DND-41 (cell line): Measurements from ENCODE around the gene KLHL2.
"Not testable (repeated sequence)": the region's sequence is repeated elsewhere in the genome, so short reads cannot be mapped to it uniquely, and the experiment has no call there.

Experiments used
- ATAC-seq: fragments of 200-7000 bp; cut with Tn5 transposase; 3 replicates; pipeline ENCODE4 v1.9.1; 2021; ENCODE audit warnings: low read depth; ENCODE audit not compliant: insufficient read depth
- DNase-seq: peaks from one replicate; pipeline ENCODE4 v3.0.0-alpha.2; 2020
- H2AFZ ChIP-seq: 2 replicates; pipeline ENCODE4 v1.6.0; 2012; ENCODE audit warnings: low read depth, low read length
- H3K27ac ChIP-seq: 2 replicates; pipeline ENCODE4 v1.5.1; 2012; ENCODE audit warnings: low read length, inconsistent platforms
- H3K27me3 ChIP-seq: fragments of 200-600 bp; sonication (generic); 2 replicates; pipeline ENCODE4 v1.6.0; 2012; ENCODE audit warnings: low read length, mild to moderate bottlenecking, inconsistent platforms; ENCODE audit not compliant: insufficient read depth, poor library complexity
- H3K36me3 ChIP-seq: 2 replicates; pipeline ENCODE4 v1.5.1; 2012; ENCODE audit warnings: low read length, inconsistent platforms; ENCODE audit not compliant: insufficient read depth
- H3K4me1 ChIP-seq: 2 replicates; pipeline ENCODE4 v1.5.1; 2012; ENCODE audit warnings: mild to moderate bottlenecking, low read length; ENCODE audit not compliant: insufficient read depth
- H3K4me2 ChIP-seq: 2 replicates; pipeline ENCODE4 v1.6.0; 2012; ENCODE audit warnings: mild to moderate bottlenecking, moderate library complexity, low read length, inconsistent platforms; ENCODE audit not compliant: insufficient read depth
- H3K4me3 ChIP-seq, 2 experiments: fragments of 200-600 bp in 1 of 2; shearing (Covaris generic) in 1 of 2; 2 replicates each; pipeline ENCODE4 v1.5.1; 2012 to 2016; ENCODE audit warnings: inconsistent platforms in 2 of 2, low read length in 2 of 2, mild to moderate bottlenecking in 2 of 2, low read depth in 1 of 2, moderate library complexity in 1 of 2
- H3K79me2 ChIP-seq: 2 replicates; pipeline ENCODE4 v1.6.0; 2012; ENCODE audit warnings: low read length, inconsistent platforms; ENCODE audit not compliant: insufficient read depth
- H3K9ac ChIP-seq: 2 replicates; pipeline ENCODE4 v1.6.0; 2012; ENCODE audit warnings: low read depth, mild to moderate bottlenecking, inconsistent platforms, low read length, moderate library complexity
- H3K9me3 ChIP-seq: 2 replicates; pipeline ENCODE4 v1.5.1; 2012; ENCODE audit warnings: low read length, moderate library complexity, mild to moderate bottlenecking, inconsistent platforms; ENCODE audit not compliant: insufficient read depth, severe bottlenecking
- H4K20me1 ChIP-seq: 2 replicates; pipeline ENCODE4 v1.6.0; 2012; ENCODE audit warnings: low read length; ENCODE audit not compliant: insufficient read depth
- EZH2 ChIP-seq: IDR thresholded peaks from 3 replicates; pipeline ENCODE4 v1.6.1; 2012; ENCODE audit warnings: borderline replicate concordance, low read depth, mild to moderate bottlenecking, moderate library complexity, low read length, inconsistent platforms; ENCODE audit not compliant: severe bottlenecking
- TF ChIP-seq, protein P1 (sequence below): IDR thresholded peaks from 2 replicates; pipeline ENCODE4 v1.5.1; 2012; ENCODE audit warnings: borderline replicate concordance, low read length, moderate library complexity, mild to moderate bottlenecking; ENCODE audit not compliant: poor library complexity, severe bottlenecking; ENCODE audit errors: extremely low read depth

KLHL2 gene

DNA sequence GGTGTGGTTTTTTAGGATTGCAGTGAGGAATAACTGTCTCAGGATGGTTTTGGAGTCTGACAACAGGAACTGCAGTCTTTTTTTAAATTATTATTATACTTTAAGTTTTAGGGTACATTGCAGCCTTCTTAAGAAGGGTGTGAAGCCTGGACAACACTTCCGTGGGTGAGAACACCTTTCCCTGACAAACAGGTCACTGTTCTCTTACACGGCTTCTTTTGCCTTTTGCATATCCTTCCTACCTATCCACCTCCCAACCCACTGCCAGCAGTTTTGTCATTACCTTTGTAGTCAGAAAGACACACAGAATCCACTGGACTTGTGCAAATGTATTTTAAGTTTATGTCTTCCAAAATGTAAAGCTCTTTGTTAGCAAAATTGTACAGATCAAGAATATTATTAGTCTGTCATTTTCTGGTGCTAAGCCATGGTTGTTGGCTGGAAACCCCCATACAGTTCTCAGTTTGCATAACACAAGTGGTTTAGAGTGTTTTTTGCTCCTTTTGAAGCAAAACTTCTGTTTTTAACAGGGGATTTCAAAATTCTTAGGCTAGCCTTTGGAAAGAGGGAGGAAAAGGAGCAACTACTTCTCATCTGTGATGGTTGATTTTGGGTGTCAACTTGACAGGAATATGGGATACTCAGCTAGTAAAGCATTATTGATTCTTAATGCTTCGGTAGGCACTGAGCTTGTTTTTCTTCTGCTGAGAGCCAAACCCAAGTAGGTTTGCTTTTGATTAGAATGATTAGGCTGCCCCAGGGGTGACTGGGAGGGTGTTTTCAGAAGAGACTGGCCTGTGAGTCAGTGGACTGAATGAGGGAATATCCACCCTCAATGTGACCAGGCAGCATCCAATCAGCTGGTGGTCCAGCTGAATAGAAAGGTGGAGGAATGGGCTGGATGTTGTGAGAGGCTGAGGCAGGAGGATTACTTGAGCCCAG, 29.4 kb upstream of the KLHL2 start:
- Histone ChIP-seq H3K4me3 (no peak overlapping the region), H3K79me2 (no peaks in the 10 kb centered on the region), H2AFZ (no peak overlapping the region), H3K36me3 (no peaks in the 10 kb centered on the region), H3K9ac (no peak overlapping the region), H3K27me3 (no peaks in the 10 kb centered on the region), H3K4me2 (no peak overlapping the region), H3K9me3 (no peaks in the 10 kb centered on the region), H4K20me1 (no peaks in the 10 kb centered on the region), H3K27ac (no peak overlapping the region), H3K4me1 (no peaks in the 10 kb centered on the region)
- TF ChIP-seq, protein P1, sequence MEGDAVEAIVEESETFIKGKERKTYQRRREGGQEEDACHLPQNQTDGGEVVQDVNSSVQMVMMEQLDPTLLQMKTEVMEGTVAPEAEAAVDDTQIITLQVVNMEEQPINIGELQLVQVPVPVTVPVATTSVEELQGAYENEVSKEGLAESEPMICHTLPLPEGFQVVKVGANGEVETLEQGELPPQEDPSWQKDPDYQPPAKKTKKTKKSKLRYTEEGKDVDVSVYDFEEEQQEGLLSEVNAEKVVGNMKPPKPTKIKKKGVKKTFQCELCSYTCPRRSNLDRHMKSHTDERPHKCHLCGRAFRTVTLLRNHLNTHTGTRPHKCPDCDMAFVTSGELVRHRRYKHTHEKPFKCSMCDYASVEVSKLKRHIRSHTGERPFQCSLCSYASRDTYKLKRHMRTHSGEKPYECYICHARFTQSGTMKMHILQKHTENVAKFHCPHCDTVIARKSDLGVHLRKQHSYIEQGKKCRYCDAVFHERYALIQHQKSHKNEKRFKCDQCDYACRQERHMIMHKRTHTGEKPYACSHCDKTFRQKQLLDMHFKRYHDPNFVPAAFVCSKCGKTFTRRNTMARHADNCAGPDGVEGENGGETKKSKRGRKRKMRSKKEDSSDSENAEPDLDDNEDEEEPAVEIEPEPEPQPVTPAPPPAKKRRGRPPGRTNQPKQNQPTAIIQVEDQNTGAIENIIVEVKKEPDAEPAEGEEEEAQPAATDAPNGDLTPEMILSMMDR = no peak
- no peak for TF ChIP-seq EZH2
- no peak for ATAC-seq
- DNase-seq = no peak

DNA sequence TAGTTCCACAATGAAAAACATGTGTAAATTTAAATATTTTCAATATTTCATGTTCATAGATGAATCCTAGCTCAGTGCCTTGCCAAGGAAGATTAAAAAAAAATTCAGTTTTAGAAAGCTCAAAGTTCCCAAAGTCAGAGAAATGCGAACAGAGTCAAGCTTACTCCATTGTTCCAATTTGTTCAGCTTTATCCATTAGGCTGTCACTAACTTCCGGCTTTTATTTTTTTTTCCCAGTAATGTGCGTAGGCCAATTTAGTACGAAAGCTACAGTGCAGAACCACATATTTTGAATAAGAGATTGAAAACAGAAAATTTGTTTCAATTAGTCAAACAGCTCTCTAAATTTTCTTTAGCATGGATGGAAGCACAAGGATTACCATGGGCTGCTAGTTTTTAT, 23.1 kb upstream of the KLHL2 start:
- ATAC-seq = no peak
- no peak overlapping the region for H3K9ac ChIP-seq
- no peak for DNase-seq

GRCh38 chr4:165184998-165185397, 22.4 kb upstream of the KLHL2 start:
- not testable (repeated sequence) for ATAC-seq, H3K4me1 ChIP-seq, H3K9me3 ChIP-seq, H3K4me2 ChIP-seq, H2AFZ ChIP-seq, H3K9ac ChIP-seq, H3K27me3 ChIP-seq, H4K20me1 ChIP-seq, DNase-seq, H3K4me3 ChIP-seq, H3K79me2 ChIP-seq, H3K27ac ChIP-seq, H3K36me3 ChIP-seq

More for the DNA sequence above, 23.1 kb upstream of the KLHL2 start:
- Histone ChIP-seq H2AFZ (no peak overlapping the region), H3K4me1 (no peaks in the 10 kb centered on the region), H4K20me1 (no peaks in the 10 kb centered on the region), H3K4me2 (no peak overlapping the region), H3K27me3 (peaks cover 1% of the 10 kb centered on the region), H3K4me3 (no peak overlapping the region), H3K27ac (no peak overlapping the region), H3K9me3 (no peaks in the 10 kb centered on the region), H3K79me2 (no peaks in the 10 kb centered on the region), H3K36me3 (no peaks in the 10 kb centered on the region)
- TF ChIP-seq, protein P1 = no peak
- no peak for TF ChIP-seq EZH2

DNA sequence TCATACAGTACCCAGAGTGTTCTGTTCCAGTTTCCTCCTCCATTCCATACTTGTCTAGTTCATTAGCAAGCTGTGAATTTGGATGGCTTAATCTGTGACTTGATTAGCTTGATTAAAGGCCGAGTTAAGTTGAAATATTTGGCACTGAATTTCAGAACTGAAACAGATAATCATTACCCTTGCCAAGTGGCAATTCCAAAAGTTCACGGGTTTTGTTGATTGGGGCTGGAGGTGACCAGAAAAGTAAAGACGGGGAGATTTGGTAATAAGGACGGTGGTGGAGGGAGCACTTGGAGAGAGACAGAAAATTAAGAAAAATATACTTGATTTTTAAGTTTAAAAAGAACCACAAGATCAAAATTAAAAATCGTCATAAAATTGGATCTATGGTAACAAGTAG, 21.9 kb upstream of the KLHL2 start:
- Histone ChIP-seq H3K4me1 (no peaks in the 10 kb centered on the region), H2AFZ (no peak overlapping the region), H3K4me2 (no peak overlapping the region), H4K20me1 (no peaks in the 10 kb centered on the region), H3K4me3 (no peak overlapping the region), H3K79me2 (no peaks in the 10 kb centered on the region), H3K36me3 (no peaks in the 10 kb centered on the region), H3K9ac (no peak overlapping the region), H3K27ac (no peak overlapping the region), H3K27me3 (peaks cover 7% of the 10 kb centered on the region), H3K9me3 (no peaks in the 10 kb centered on the region)
- TF ChIP-seq, protein P1 = no peak
- TF ChIP-seq EZH2 = no peak
- no peak for DNase-seq
- no peak for ATAC-seq
